ENCODE measurements around the gene ELAC2.

Gene ELAC2

GRCh38 chr17:12996357-12996756 is 21.5 kb downstream of the ELAC2 start:
- H3K36me3 ChIP-seq (ENCODE audit: control insufficient read depth, insufficient read depth, low read length): peaks cover 72% of the 10 kb centered on the region
- no peaks in the 10 kb centered on the region for H3K9me3 ChIP-seq (ENCODE audit: control insufficient read depth, insufficient read depth, low read length)
- H3K27me3 ChIP-seq (ENCODE audit: control insufficient read depth, insufficient read depth, low read length): no peaks in the 10 kb centered on the region
- H3K4me1 ChIP-seq (ENCODE audit: control insufficient read depth, insufficient read depth, low read length): no peaks in the 10 kb centered on the region
- H3K4me3 ChIP-seq (ENCODE audit: low read depth, low read length): no peak overlapping the region
- H3K9ac ChIP-seq (ENCODE audit: low read depth, low read length): no peak overlapping the region

GRCh38 chr17:12995896-12996295 is 21.9 kb downstream of the ELAC2 start:
- H3K9me3 ChIP-seq (ENCODE audit: control insufficient read depth, insufficient read depth, low read length): no peaks in the 10 kb centered on the region
- peaks cover 74% of the 10 kb centered on the region for H3K36me3 ChIP-seq (ENCODE audit: control insufficient read depth, insufficient read depth, low read length)
- H3K9ac ChIP-seq (ENCODE audit: low read depth, low read length): no peak overlapping the region
- H3K4me3 ChIP-seq (ENCODE audit: low read depth, low read length): no peak overlapping the region
- no peaks in the 10 kb centered on the region for H3K27me3 ChIP-seq (ENCODE audit: control insufficient read depth, insufficient read depth, low read length)
- H3K4me1 ChIP-seq (ENCODE audit: control insufficient read depth, insufficient read depth, low read length): no peaks in the 10 kb centered on the region

- Histone ChIP-seq H3K9ac (ENCODE audit: low read depth, low read length) (no peak overlapping the region), H3K4me1 (ENCODE audit: control insufficient read depth, insufficient read depth, low read length) (no peaks in the 10 kb centered on the region), H3K27me3 (ENCODE audit: control insufficient read depth, insufficient read depth, low read length) (no peaks in the 10 kb centered on the region), H3K9me3 (ENCODE audit: control insufficient read depth, insufficient read depth, low read length) (no peaks in the 10 kb centered on the region), H3K4me3 (ENCODE audit: low read depth, low read length) (no peak overlapping the region), H3K36me3 (ENCODE audit: control insufficient read depth, insufficient read depth, low read length) (peaks cover 70% of the 10 kb centered on the region)
Observed at GRCh38 chr17:12995106-12995895, 22.5 kb downstream of the ELAC2 start.

- no peak overlapping the region for H3K9ac ChIP-seq (ENCODE audit: low read depth, low read length)
- no peaks in the 10 kb centered on the region for H3K27me3 ChIP-seq (ENCODE audit: control insufficient read depth, insufficient read depth, low read length)
- H3K36me3 ChIP-seq (ENCODE audit: control insufficient read depth, insufficient read depth, low read length): peaks cover 66% of the 10 kb centered on the region
- no peaks in the 10 kb centered on the region for H3K4me1 ChIP-seq (ENCODE audit: control insufficient read depth, insufficient read depth, low read length)
- H3K4me3 ChIP-seq (ENCODE audit: low read depth, low read length): no peak overlapping the region
- no peaks in the 10 kb centered on the region for H3K9me3 ChIP-seq (ENCODE audit: control insufficient read depth, insufficient read depth, low read length)
Observed at GRCh38 chr17:12994341-12995074, 23.3 kb downstream of the ELAC2 start.

- Histone ChIP-seq H3K9ac (ENCODE audit: low read depth, low read length) (no peak overlapping the region), H3K36me3 (ENCODE audit: control insufficient read depth, insufficient read depth, low read length) (peaks cover 58% of the 10 kb centered on the region), H3K4me3 (ENCODE audit: low read depth, low read length) (no peak overlapping the region), H3K27me3 (ENCODE audit: control insufficient read depth, insufficient read depth, low read length) (no peaks in the 10 kb centered on the region), H3K4me1 (ENCODE audit: control insufficient read depth, insufficient read depth, low read length) (no peaks in the 10 kb centered on the region), H3K9me3 (ENCODE audit: control insufficient read depth, insufficient read depth, low read length) (no peaks in the 10 kb centered on the region)
Observed at GRCh38 chr17:12993631-12994030, 24.2 kb downstream of the ELAC2 start.

GRCh38 chr17:12992676-12993075 is 25.2 kb downstream of the ELAC2 start:
- no peaks in the 10 kb centered on the region for H3K4me1 ChIP-seq (ENCODE audit: control insufficient read depth, insufficient read depth, low read length)
- no peaks in the 10 kb centered on the region for H3K27me3 ChIP-seq (ENCODE audit: control insufficient read depth, insufficient read depth, low read length)
- H3K4me3 ChIP-seq (ENCODE audit: low read depth, low read length): no peak overlapping the region
- H3K9me3 ChIP-seq (ENCODE audit: control insufficient read depth, insufficient read depth, low read length): no peaks in the 10 kb centered on the region
- H3K9ac ChIP-seq (ENCODE audit: low read depth, low read length): no peak overlapping the region
- H3K36me3 ChIP-seq (ENCODE audit: control insufficient read depth, insufficient read depth, low read length): peaks cover 52% of the 10 kb centered on the region

GRCh38 chr17:12990926-12991325 is 26.9 kb downstream of the ELAC2 start:
- Histone ChIP-seq H3K27me3 (ENCODE audit: control insufficient read depth, insufficient read depth, low read length) (no peaks in the 10 kb centered on the region), H3K4me3 (ENCODE audit: low read depth, low read length) (no peak overlapping the region), H3K9me3 (ENCODE audit: control insufficient read depth, insufficient read depth, low read length) (no peaks in the 10 kb centered on the region), H3K4me1 (ENCODE audit: control insufficient read depth, insufficient read depth, low read length) (peaks cover 4% of the 10 kb centered on the region), H3K36me3 (ENCODE audit: control insufficient read depth, insufficient read depth, low read length) (peaks cover 44% of the 10 kb centered on the region), H3K9ac (ENCODE audit: low read depth, low read length) (no peak overlapping the region)

- Histone ChIP-seq H3K36me3 (ENCODE audit: control insufficient read depth, insufficient read depth, low read length) (peaks cover 37% of the 10 kb centered on the region), H3K4me3 (ENCODE audit: low read depth, low read length) (no peak overlapping the region), H3K9ac (ENCODE audit: low read depth, low read length) (no peak overlapping the region)
Observed at GRCh38 chr17:12990041-12990808, 27.6 kb downstream of the ELAC2 start.

GRCh38 chr17:12987120-12987519 is 30.7 kb downstream of the ELAC2 start:
- H3K9me3 ChIP-seq (ENCODE audit: control insufficient read depth, insufficient read depth, low read length): no peaks in the 10 kb centered on the region
- H3K4me3 ChIP-seq (ENCODE audit: low read depth, low read length): no peak overlapping the region
- H3K4me1 ChIP-seq (ENCODE audit: control insufficient read depth, insufficient read depth, low read length): peaks cover 4% of the 10 kb centered on the region
- peaks cover 8% of the 10 kb centered on the region for H3K36me3 ChIP-seq (ENCODE audit: control insufficient read depth, insufficient read depth, low read length)
- H3K9ac ChIP-seq (ENCODE audit: low read depth, low read length): no peak overlapping the region
- H3K27me3 ChIP-seq (ENCODE audit: control insufficient read depth, insufficient read depth, low read length): no peaks in the 10 kb centered on the region

More at GRCh38 chr17:12990041-12990808, 27.6 kb downstream of the ELAC2 start:
- H3K27me3 ChIP-seq (ENCODE audit: control insufficient read depth, insufficient read depth, low read length): no peaks in the 10 kb centered on the region
- no peaks in the 10 kb centered on the region for H3K9me3 ChIP-seq (ENCODE audit: control insufficient read depth, insufficient read depth, low read length)
- H3K4me1 ChIP-seq (ENCODE audit: control insufficient read depth, insufficient read depth, low read length): peaks cover 4% of the 10 kb centered on the region

- Histone ChIP-seq H3K27me3 (ENCODE audit: control insufficient read depth, insufficient read depth, low read length) (no peaks in the 10 kb centered on the region), H3K9me3 (ENCODE audit: control insufficient read depth, insufficient read depth, low read length) (no peaks in the 10 kb centered on the region), H3K4me3 (ENCODE audit: low read depth, low read length) (no peak overlapping the region), H3K4me1 (ENCODE audit: control insufficient read depth, insufficient read depth, low read length) (peaks cover 4% of the 10 kb centered on the region), H3K36me3 (ENCODE audit: control insufficient read depth, insufficient read depth, low read length) (no peaks in the 10 kb centered on the region), H3K9ac (ENCODE audit: low read depth, low read length) (no peak overlapping the region)
Observed at GRCh38 chr17:12985431-12986293, 32.2 kb downstream of the ELAC2 start.

Measured in iPS-15b (cell line).